H9 (cell line): ENCODE measurements around the gene ANKS1B. TPM values are rescaled to one million over a fixed set of nuclear protein-coding genes. Genes with fewer than 3 reads are reported as not detected.

Experiments
- DNase-seq: peaks from one replicate; pipeline ENCODE4 v3.0.0-alpha.2; 2017
- H2AFZ ChIP-seq: one replicate; pipeline ENCODE4 v1.6.1; 2013; ENCODE audit warnings: mild to moderate bottlenecking, low read length, control low read depth, moderate library complexity
- H2AK5ac ChIP-seq: 2 replicates; pipeline ENCODE4 v1.6.1; 2013; ENCODE audit warnings: low read length, control low read depth, mixed read lengths; ENCODE audit not compliant: insufficient read length
- H2BK120ac ChIP-seq: one replicate; pipeline ENCODE4 v1.6.1; 2013; ENCODE audit warnings: low read depth, mild to moderate bottlenecking, low read length, control low read depth, inconsistent platforms; ENCODE audit not compliant: poor library complexity, severe bottlenecking
- H2BK12ac ChIP-seq: 2 replicates; pipeline ENCODE4 v1.6.1; 2013; ENCODE audit warnings: low read length, control low read depth, mixed read lengths, low read depth; ENCODE audit not compliant: insufficient read length
- H2BK15ac ChIP-seq: 2 replicates; pipeline ENCODE4 v1.6.1; 2013; ENCODE audit warnings: low read depth, low read length, control low read depth
- H2BK20ac ChIP-seq: one replicate; pipeline ENCODE4 v1.6.1; 2013; ENCODE audit warnings: low read depth, mild to moderate bottlenecking, low read length, control low read depth, inconsistent platforms; ENCODE audit not compliant: poor library complexity, severe bottlenecking
- H2BK5ac ChIP-seq: 2 replicates; pipeline ENCODE4 v1.6.1; 2013; ENCODE audit warnings: low read length, control low read depth, mixed read lengths; ENCODE audit not compliant: insufficient read length
- H3K14ac ChIP-seq: 2 replicates; pipeline ENCODE4 v1.6.1; 2013; ENCODE audit warnings: low read length, control low read depth; ENCODE audit not compliant: insufficient read depth
- H3K18ac ChIP-seq: 2 replicates; pipeline ENCODE4 v1.6.1; 2013; ENCODE audit warnings: low read depth, mild to moderate bottlenecking, mixed read lengths, low read length, control low read depth; ENCODE audit not compliant: insufficient read length
- H3K23ac ChIP-seq: 2 replicates; pipeline ENCODE4 v1.6.1; 2013; ENCODE audit warnings: low read length, control low read depth, mixed read lengths, low read depth; ENCODE audit not compliant: insufficient read length
- H3K23me2 ChIP-seq: 2 replicates; pipeline ENCODE4 v1.6.1; 2013; ENCODE audit warnings: low read depth, mild to moderate bottlenecking, mixed read lengths, low read length, control low read depth; ENCODE audit not compliant: insufficient read length, poor library complexity, severe bottlenecking
- H3K27ac ChIP-seq: 2 replicates; pipeline ENCODE4 v1.5.1; 2013; ENCODE audit warnings: low read length, control low read depth, mixed read lengths, low read depth; ENCODE audit not compliant: insufficient read length
- H3K27me3 ChIP-seq: 2 replicates; pipeline ENCODE4 v1.6.1; 2013; ENCODE audit warnings: low read length, control low read depth, inconsistent platforms; ENCODE audit not compliant: insufficient read depth
- H3K4ac ChIP-seq: 2 replicates; pipeline ENCODE4 v1.6.1; 2013; ENCODE audit warnings: low read depth, mild to moderate bottlenecking, control low read depth, inconsistent platforms, low read length, moderate library complexity
- H3K4me1 ChIP-seq: 2 replicates; pipeline ENCODE4 v1.6.1; 2013; ENCODE audit warnings: low read length, control low read depth, inconsistent platforms; ENCODE audit not compliant: insufficient read depth
- H3K4me2 ChIP-seq: 2 replicates; pipeline ENCODE4 v1.6.1; 2013; ENCODE audit warnings: low read length, control low read depth, mixed read lengths; ENCODE audit not compliant: insufficient read length, insufficient read depth
- H3K56ac ChIP-seq: 2 replicates; pipeline ENCODE4 v1.6.1; 2013; ENCODE audit warnings: low read depth, mild to moderate bottlenecking, mixed read lengths, low read length, control low read depth; ENCODE audit not compliant: insufficient read length
- H3K79me1 ChIP-seq: 2 replicates; pipeline ENCODE4 v1.6.1; 2013; ENCODE audit warnings: low read depth, mild to moderate bottlenecking, moderate library complexity, low read length, control low read depth, inconsistent platforms; ENCODE audit not compliant: insufficient read depth, poor library complexity, severe bottlenecking
- H3K79me2 ChIP-seq: 2 replicates; pipeline ENCODE4 v1.6.1; 2013; ENCODE audit warnings: low read length, control low read depth, inconsistent platforms; ENCODE audit not compliant: insufficient read depth
- H3K9ac ChIP-seq: 2 replicates; pipeline ENCODE4 v1.6.1; 2013; ENCODE audit warnings: low read length, control low read depth, mixed read lengths; ENCODE audit not compliant: insufficient read length; ENCODE audit errors: extremely low read depth
- H3K9me3 ChIP-seq: one replicate; pipeline ENCODE4 v1.6.1; 2013; ENCODE audit warnings: low read depth, low read length, inconsistent platforms; ENCODE audit not compliant: control insufficient read depth
- H3T11ph ChIP-seq: one replicate; pipeline ENCODE4 v1.6.1; 2013; ENCODE audit warnings: mild to moderate bottlenecking, low read length, control low read depth, inconsistent platforms
- H4K20me1 ChIP-seq: one replicate; pipeline ENCODE4 v1.6.1; 2013; ENCODE audit not compliant: control insufficient read depth, insufficient read length, insufficient read depth
- H4K5ac ChIP-seq: 2 replicates; pipeline ENCODE4 v1.6.1; 2013; ENCODE audit warnings: low read depth, mild to moderate bottlenecking, mixed read lengths, low read length, control low read depth; ENCODE audit not compliant: insufficient read length
- H4K8ac ChIP-seq: replicated peaks from 2 replicates; pipeline ENCODE4 v1.6.1; 2013; ENCODE audit warnings: low read length, control low read depth, mixed read lengths, low read depth; ENCODE audit not compliant: insufficient read length
- H4K91ac ChIP-seq: 2 replicates; pipeline ENCODE4 v1.6.1; 2013; ENCODE audit warnings: low read depth, mild to moderate bottlenecking, moderate library complexity, mixed read lengths, low read length, control low read depth; ENCODE audit not compliant: insufficient read length
- H3K27ac Mint-ChIP-seq, 3 experiments: 2 replicates in 2 of 3; 3 replicates in 1 of 3; pipeline ENCODE4 v1.8.0; 2020 to 2021; ENCODE audit warnings: mixed read lengths in 3 of 3, mild to moderate bottlenecking in 1 of 3, moderate library complexity in 1 of 3
- H3K27me3 Mint-ChIP-seq: 2 replicates; pipeline ENCODE4 v1.8.0; 2021; ENCODE audit warnings: low read depth, mild to moderate bottlenecking, moderate library complexity, mixed read lengths
- H3K36me3 Mint-ChIP-seq, 3 experiments: 2 replicates in 2 of 3; 3 replicates in 1 of 3; pipeline ENCODE4 v1.8.0; 2020 to 2021; ENCODE audit warnings: low read depth in 3 of 3, mixed read lengths in 3 of 3; ENCODE audit not compliant: insufficient read depth in 1 of 3
- H3K4me1 Mint-ChIP-seq, 2 experiments: 2 replicates each; pipeline ENCODE4 v1.8.0; 2020; ENCODE audit warnings: mixed read lengths in 2 of 2
- H3K4me3 Mint-ChIP-seq, 2 experiments: 2 replicates in 1 of 2; 3 replicates in 1 of 2; pipeline ENCODE4 v1.8.0; 2020 to 2021; ENCODE audit warnings: mild to moderate bottlenecking in 2 of 2, mixed read lengths in 2 of 2, moderate library complexity in 1 of 2
- H3K9me3 Mint-ChIP-seq, 2 experiments: 2 replicates in 1 of 2; 3 replicates in 1 of 2; pipeline ENCODE4 v1.8.0; 2020; ENCODE audit warnings: mild to moderate bottlenecking in 2 of 2, mixed read lengths in 2 of 2, moderate library complexity in 1 of 2
- CTCF ChIP-seq: fragments of 200-600 bp; sonication (generic); conservative IDR thresholded peaks from 3 replicates; pipeline ENCODE4 v1.8.0; 2021; ENCODE audit warnings: antibody characterized with exemption, mild to moderate bottlenecking
- WGBS: extraction: QIAGEN DNeasy Blood & Tissue Kit; methylation state at CpG from one replicate; pipeline ENCODE4 v1.1.7; 2013; ENCODE audit warnings: missing lambda C conversion rate, low lambda C conversion rate, mixed read lengths; ENCODE audit not compliant: insufficient read length; ENCODE audit errors: extremely low coverage; 5-methylcytosine and 5-hydroxymethylcytosine counted together
- total RNA-seq: library from RNA; stranded (reverse); gene quantifications from 2 replicates; pipeline ENCODE4 v1.2.1, GENCODE V29; 2021

Gene ANKS1B
- total RNA-seq, 1 experiment from 2014 or later = 4.1 TPM

- Mint-ChIP-seq H3K9me3 (peaks cover 0 to 4% of the 10 kb centered on the region in 2 experiments; a peak in 1 of 5 replicates), H3K36me3 (no peaks in the 10 kb centered on the region; a peak in 1 of 7 replicates), H3K27me3 (no peaks in the 10 kb centered on the region), H3K4me3 (no peak overlapping the region), H3K4me1 (peaks cover 13 to 20% of the 10 kb centered on the region in 2 experiments), H3K27ac (peak overlapping the region in 1 of 3 experiments; percentile 3; a peak in 1 of 7 replicates)
- Histone ChIP-seq H2AK5ac (no peak overlapping the region), H3K56ac (no peak overlapping the region), H4K91ac (no peak overlapping the region), H4K8ac (no peak overlapping the region), H3K27ac (no peak overlapping the region), H3K27me3 (no peaks in the 10 kb centered on the region), H3K4ac (no peak overlapping the region), H3K18ac (no peak overlapping the region), H2AFZ (no peak overlapping the region), H3K23ac (no peak overlapping the region), H3T11ph (no peak overlapping the region), H3K79me1 (no peaks in the 10 kb centered on the region), H3K79me2 (no peaks in the 10 kb centered on the region), H3K9ac (no peak overlapping the region), H4K5ac (no peak overlapping the region), H3K4me1 (no peaks in the 10 kb centered on the region; the same call in 1 of the 2 replicates), H2BK120ac (no peak overlapping the region), H4K20me1 (no peaks in the 10 kb centered on the region), H3K14ac (no peak overlapping the region), H2BK5ac (no peak overlapping the region), H3K23me2 (no peaks in the 10 kb centered on the region), H2BK20ac (no peak overlapping the region), H2BK12ac (no peak overlapping the region), H3K4me2 (no peak overlapping the region), H3K9me3 (no peaks in the 10 kb centered on the region), H2BK15ac (no peak overlapping the region)
- no CpG with 5 or more reads among the region's 2 CpGs for WGBS
- no peak for DNase-seq
- TF ChIP-seq CTCF = no peak
Observed at GRCh38 chr12:99453836-99454538, 530.7 kb downstream of the ANKS1B start.
